TTC549 (cell line): ENCODE results near the gene ELAVL3.
"Not testable (repeated sequence)": the region's sequence is repeated elsewhere in the genome, so short reads cannot be mapped to it uniquely, and the experiment has no call there.

Source experiments
- FAIRE-seq: peaks from 2 replicates; lab custom pipeline; 2012; peaks lifted over from hg19 to GRCh38; lab: Jason Lieb, UNC

ELAVL3 gene

GRCh38 chr19:11458912-11459311 is 21.9 kb downstream of the ELAVL3 start:
- FAIRE-seq: not testable (repeated sequence)

DNA sequence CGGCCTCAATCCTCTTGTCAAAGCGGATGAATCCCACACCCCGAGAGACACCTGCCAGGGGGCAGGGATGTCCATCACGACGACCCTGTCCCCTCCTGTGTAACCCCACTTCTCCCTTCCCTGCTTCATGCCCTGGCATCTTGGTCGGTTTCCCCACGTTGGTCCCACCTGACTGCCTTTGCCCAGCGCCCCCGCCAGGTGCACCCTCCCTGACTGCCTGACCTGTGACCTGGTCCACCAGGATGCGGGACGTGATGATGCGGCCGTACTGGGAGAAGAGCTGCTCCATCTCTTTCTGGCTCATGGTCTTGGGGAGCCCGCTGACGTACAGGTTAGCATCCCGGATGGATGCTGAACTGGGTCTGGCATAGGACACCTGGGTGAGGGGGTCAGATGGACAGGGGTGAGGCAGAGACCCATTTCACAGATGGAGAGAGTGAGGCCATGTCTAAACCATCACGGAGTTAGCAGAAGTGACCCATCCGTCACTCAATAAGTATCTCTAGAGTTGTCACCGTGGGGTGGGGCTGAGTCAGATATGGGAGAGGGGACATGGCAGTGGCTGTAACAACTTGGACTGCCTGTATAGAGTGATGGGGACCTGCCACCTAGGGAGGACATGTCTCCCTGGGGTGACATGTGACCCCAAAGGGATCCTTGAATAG is 22.5 kb downstream of the ELAVL3 start:
- FAIRE-seq: no peak

DNA sequence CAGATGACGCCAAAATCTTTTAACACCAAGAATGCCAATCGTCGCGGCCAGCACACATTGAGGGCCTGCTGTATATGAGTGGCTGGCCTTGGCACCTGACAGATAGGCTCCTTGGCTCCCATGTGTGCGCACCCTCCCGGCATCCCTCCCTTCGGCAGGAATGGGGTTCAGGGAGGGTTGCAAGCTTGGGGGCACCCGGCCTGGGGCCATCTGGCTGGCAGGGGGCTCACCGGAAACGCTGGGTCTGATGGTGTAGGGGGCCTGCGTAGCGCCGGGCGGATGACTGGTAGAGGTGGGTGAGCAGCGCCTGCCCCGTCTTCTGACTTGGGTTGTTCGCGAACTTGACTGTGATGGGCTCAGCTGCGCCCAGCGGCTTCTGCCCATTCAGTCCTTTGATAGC is 23.0 kb downstream of the ELAVL3 start:
- no peak for FAIRE-seq

GRCh38 chr19:11457115-11457514 is 23.7 kb downstream of the ELAVL3 start:
- FAIRE-seq: no peak

GRCh38 chr19:11456659-11457058 is 24.2 kb downstream of the ELAVL3 start:
- FAIRE-seq: no peak

GRCh38 chr19:11455233-11455554 is 25.7 kb downstream of the ELAVL3 start:
- not testable (repeated sequence) for FAIRE-seq

DNA sequence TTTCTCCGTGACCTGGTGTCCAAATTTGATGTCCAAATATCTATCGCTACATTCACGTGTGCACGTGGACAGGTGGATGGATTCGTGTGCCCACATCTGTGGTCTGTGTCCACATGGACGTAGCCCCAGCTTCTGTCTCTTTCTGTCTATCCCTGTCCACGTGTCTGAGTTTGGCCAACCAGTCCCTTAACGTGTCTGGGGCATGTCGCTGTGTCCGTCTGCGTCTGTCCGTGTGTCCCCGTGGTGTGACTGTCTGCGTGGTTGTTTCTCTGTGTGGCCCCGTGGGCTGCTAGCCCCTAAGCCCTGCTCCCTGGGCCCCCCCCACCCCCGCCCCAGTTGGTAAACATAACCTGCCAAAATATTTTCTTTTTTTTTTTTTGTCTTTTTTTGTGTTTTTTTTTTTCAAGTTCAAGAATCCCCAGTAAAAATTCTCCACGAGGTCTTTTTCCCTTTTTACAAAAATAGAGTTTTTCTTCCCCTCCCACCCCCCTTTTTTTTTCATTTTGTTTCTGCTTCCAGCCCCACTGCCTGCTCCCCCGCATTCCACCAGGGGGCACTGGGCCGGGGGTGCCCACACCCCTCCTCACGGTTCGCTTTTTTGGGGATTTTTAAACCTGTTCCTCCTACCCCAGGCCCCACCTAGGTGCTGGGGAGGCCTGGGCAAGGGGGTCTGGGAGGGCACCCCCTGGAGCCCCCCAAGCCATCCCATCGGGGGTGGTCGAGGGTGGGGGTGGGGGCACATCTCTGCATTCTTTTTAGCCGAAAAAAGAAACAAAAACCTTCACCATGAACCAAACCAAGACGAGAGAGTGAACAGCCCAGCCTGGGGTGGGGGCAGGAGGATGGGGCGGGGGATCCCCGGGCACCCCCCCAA is 27.1 kb downstream of the ELAVL3 start:
- FAIRE-seq: no peak

DNA sequence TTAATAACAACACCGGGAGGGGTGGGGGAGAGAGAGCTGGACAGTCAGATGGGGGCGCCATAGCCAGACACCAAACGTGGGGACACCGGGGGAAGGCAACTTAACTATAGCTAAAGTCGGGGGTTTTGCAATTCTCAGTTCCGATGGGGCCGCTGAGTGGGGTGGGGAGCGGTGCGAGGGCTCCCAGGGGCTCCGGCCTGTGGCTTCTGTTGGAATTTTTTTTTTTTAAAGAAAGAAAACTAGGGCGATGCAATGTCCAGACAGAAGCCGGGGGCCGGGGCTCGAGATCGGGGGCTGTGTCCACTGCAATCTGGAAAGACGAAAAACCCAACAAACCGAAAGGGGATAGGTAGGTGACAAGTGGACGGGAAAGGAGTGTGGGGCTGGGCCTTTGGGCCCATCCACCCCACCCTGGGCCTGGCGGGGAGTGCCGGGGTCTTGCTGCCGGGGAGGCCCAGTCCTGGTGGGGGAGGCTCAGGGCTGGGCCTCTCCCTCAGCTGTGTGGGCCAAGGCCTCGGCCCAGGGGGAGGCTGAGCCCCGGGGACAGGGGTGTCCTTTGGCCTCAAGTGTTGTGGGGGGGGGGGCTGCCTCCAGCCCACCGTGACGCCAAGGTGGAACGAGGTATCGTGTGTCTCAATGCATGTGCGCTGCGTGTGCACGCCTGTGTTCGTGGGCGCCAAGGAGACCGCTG is 28.1 kb downstream of the ELAVL3 start:
- FAIRE-seq: no peak

DNA sequence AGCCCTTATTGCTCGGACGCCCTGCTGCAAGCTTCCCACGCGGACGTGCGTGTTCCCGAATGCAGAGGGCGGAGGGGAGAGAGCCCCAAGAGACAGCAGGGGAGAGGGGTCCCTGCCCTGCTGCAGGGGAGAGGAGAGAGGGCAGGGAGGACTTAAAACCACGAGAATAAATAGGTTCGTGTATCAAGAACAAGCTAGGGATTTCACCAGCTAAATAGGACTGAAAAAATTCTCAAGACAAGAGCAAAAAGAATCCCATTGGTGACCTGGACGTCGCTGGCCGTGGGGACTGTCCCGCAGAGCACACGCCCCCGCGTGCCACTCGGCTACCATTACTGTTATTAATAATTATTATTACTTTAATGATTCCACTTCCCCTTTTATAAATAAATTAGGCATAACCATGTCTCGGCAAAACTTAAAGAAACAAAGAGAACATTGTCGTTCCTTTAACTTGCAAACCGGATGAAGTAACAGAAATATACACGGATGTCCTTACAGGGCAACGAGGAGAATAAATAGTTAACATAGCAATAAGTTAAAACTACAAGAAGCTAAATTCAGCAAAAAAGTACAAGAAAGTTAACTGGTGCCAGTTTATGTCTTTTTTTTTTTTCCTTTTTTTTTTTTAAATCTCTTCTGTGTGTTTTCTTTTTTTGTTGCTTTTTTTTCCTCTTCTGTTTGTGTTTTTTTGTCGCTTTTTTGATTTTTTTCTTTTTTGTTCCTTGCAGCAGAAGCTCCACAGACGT is 28.8 kb downstream of the ELAVL3 start:
- peak; percentile 78 for FAIRE-seq

GRCh38 chr19:11451327-11451870 is 29.4 kb downstream of the ELAVL3 start:
- no peak for FAIRE-seq

- FAIRE-seq: no peak
Observed at GRCh38 chr19:11450570-11451326, 30.1 kb downstream of the ELAVL3 start.

DNA sequence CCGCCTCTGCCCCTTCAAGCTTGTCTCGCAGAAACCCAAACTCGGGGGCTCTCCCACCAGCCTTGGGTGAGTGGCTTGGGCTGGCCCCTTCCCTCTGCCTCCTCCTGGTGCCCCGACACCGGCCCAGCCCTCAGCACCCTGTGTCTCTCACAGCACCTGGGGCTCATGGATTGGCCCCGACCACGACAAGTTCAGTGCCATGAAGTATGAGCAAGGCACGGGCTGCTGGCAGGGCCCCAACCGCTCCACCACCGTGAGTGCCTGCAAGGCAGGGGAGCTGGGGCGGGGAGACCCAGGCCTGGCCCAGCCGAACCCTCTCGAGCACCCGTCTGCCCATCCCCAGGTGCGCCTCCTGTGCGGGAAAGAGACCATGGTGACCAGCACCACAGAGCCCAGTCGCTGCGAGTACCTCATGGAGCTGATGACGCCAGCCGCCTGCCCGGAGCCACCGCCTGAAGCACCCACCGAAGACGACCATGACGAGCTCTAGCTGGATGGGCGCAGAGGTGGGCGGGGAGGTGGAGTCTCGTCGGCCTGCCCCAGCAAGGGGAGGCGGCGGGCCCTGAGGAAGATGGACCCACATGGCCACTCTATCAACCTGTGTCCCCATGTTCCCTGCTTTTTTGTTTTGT is 31.8 kb downstream of the ELAVL3 start:
- no peak for FAIRE-seq

- FAIRE-seq: no peak
Observed at GRCh38 chr19:11448410-11448809, 32.4 kb downstream of the ELAVL3 start.

- no peak for FAIRE-seq
Observed at GRCh38 chr19:11447347-11448262, 33.2 kb downstream of the ELAVL3 start.

GRCh38 chr19:11446652-11447301 is 34.1 kb downstream of the ELAVL3 start:
- no peak for FAIRE-seq

- FAIRE-seq: no peak
Observed at GRCh38 chr19:11446271-11446651, 34.6 kb downstream of the ELAVL3 start.

DNA sequence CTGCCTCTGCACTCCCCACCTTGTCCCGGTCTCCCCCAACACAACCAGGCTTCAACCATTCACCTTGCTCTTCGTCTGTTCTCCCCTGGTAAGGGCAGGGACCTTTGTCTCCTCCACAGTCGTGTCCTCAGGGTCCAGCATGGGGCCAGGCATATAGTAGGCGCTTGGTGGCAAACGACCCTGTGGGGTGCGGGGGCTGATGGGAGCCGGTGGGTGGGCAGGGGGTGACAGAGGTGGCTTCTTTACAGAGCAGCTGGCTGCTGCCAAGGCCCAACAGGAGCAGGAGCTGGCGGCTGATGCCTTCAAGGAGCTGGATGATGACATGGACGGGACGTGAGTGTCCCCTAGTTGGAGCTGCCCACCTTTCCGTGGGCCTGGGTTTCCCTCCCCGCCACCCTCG is 35.7 kb downstream of the ELAVL3 start:
- no peak for FAIRE-seq

DNA sequence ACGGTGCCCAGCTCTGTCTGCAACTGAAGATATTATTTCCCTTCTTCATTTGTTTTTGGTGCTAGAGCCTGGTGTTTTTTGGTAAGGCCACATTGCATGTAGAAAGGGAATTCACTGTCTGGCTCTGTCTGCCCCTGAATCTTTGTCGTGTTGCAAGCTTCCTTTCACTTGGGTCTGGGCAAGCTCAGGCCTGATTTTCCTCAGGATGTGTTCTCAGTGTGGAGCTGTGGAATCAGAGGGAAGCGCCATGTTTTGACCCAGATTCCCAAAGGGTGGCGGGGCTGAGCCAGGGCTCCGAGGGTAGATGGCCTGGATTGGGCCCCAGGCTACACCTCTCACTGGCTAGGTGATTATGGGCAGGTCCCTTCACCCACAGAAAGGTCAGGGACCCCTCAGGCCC is 36.8 kb downstream of the ELAVL3 start:
- no peak for FAIRE-seq

GRCh38 chr19:11437955-11438354 is 42.9 kb downstream of the ELAVL3 start:
- no peak for FAIRE-seq
